ENCODE results near the gene NCKAP5.

NCKAP5 gene

DNA sequence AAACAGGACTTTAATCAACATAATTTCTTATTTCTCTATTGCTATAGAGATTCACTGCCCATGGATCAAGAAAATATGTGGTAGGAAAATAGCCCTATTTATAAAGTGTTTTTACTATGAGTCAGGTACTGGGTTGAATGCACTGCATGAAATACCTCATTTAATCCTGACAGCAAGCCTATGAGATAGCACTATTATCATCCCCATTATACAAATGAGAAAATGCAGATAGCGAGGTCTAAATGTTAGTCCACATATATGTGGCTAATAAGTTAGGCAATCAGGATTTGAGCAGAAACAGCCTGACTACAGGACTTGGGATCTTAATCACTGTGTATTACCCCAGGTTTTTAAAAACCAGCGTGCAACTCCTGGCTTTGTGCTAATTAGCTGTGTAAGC lies 889.8 kb downstream of the NCKAP5 start:
- DNase-seq (ENCODE audit: extremely low spot score, insufficient read length, low read depth): no peak
- no peak for FAIRE-seq

DNA sequence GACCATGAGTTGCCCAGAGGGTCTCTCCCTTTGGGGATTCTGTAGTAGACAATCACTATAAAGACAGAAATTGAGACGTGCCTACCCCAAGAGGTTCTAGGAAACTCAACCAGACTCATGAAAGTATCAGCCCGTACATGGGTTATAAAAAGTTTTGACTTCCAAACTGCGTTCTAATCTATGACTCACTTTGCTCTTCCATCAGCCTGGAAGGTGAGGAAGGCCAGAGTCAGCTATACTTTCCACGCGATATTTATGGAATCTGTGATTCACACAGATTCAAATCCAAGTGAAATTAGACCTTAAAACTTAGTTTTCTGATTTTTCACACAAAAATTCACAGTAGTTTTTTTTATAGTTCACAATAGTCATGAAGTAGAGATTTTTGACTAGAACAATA lies 890.6 kb downstream of the NCKAP5 start:
- no peak for FAIRE-seq
- DNase-seq (ENCODE audit: extremely low spot score, insufficient read length, low read depth): no peak

DNA sequence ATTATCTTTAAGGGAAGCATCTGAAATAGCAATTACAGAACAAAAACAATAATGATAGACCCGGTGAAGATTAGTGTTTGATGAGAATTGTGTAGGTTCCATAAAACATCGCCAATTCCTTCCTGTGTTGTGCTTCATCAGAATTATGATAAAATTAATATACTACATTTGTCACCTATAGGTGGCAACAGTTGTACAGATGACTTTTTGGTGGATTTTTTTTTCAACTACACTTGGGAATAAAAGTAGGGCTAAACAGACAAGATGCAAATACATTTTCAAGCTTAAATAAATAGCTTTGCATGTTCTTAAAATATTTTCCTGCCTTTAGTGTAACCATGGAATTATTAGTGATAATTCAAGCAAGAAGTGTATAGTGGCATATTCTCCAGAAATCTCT lies 891.3 kb downstream of the NCKAP5 start:
- no peak for FAIRE-seq
- no peak for DNase-seq (ENCODE audit: extremely low spot score, insufficient read length, low read depth)

DNA sequence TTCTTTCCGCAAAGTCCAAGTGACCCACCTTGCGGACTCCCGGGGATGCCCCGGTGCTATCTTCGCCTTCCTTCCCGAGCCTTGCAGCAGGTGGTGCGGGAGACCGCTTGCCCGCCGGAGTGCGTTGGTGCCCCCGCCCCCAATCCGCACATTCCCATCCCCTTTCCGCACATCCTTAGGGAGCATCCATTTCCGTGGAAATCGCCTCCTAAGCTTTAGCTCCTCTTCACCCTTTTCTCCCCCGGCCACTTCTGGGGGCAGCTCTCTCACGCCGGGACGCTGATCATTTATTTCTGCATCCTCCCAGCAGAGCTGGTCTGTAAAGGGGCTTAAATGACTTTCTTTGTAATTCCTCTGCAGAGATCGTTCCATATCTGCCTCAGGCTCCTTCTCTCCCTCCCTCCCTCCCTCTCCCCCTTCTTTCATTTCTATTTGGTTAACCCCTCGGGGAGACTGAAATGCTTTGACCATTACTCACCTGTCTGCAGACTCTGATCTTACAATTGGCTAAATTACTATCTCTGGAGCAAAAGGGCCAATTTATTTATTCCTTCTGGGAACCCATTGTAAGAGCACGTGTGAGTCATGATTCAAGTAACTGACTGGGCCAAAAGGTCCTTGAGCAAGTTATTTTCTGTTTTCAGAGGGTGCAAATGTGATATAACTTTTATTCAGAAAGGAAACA lies 897.0 kb downstream of the NCKAP5 start:
- DNase-seq (ENCODE audit: extremely low spot score, insufficient read length, low read depth) (no peak), FAIRE-seq (no peak)

DNA sequence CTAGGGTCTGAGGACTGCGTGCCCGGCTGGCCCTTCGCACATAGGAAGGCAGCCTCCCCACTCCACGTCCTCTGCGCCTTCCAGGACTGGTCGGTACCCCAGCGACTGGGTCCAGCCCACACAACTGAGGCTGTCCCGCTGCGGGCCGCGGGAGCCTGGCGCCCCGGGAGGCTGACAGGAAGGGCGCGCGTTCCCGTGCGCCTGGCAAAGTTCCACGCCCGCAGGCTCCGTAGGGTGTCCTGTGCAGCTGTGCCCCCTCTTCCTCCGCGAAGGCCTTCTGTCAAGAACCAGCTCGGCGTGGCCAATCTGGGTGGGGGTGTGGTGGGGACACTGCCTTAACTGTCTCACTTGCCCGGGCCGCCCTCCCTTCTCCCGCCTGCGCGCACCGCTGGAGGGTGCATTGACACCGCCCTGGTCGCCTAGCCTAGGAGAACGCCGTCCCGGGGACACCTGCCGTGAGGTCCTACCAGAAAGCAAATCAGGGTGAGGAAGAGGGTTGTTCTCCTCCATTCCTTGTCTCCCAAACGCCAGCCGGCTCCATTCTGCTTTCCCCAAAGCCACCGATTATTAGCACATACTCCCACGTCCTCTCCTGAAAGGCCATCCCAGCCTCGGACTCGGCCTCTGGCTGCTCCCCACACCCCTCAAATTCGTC lies 897.6 kb downstream of the NCKAP5 start:
- no peak for DNase-seq (ENCODE audit: extremely low spot score, insufficient read length, low read depth)

DNA sequence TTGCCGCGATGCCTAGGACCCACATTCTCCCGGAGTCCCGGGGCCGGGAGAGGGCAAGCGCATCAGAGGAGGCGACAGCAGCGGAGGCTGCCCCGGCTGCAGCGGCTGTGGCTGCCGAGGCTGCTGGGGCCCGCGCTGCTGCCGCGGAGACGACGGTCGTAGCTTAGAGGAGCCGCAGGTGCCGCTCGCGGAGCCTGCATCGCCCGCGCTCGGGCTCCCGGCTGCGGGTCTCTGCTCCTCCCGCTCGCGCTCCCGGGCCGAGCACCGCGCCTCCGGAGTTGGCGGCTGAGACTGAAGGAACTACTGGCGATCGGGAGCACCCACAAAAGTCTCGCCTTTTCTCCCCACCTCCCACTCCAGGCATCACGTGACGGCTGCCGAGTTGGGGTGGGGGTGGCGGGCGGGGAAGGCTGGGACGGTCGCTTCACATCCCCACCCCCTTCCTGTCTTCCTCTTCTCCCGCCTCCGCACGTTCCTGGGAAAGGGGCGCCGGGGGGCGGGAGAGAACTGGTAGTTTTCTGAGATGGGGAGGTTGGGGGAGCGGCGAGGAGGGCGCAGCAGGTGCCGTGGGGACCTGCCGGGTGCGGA lies 898.3 kb downstream of the NCKAP5 start, which contains the start of gene LYPD1:
LYPD1 (minus strand) TSS at position 298 of the 588 bp plus-strand sequence; CDS start at position 25, 273 bp downstream.
- FAIRE-seq (no peak), DNase-seq (ENCODE audit: extremely low spot score, insufficient read length, low read depth) (no peak)

More for the DNA sequence above, 897.6 kb downstream of the NCKAP5 start:
- no peak for FAIRE-seq

DNA sequence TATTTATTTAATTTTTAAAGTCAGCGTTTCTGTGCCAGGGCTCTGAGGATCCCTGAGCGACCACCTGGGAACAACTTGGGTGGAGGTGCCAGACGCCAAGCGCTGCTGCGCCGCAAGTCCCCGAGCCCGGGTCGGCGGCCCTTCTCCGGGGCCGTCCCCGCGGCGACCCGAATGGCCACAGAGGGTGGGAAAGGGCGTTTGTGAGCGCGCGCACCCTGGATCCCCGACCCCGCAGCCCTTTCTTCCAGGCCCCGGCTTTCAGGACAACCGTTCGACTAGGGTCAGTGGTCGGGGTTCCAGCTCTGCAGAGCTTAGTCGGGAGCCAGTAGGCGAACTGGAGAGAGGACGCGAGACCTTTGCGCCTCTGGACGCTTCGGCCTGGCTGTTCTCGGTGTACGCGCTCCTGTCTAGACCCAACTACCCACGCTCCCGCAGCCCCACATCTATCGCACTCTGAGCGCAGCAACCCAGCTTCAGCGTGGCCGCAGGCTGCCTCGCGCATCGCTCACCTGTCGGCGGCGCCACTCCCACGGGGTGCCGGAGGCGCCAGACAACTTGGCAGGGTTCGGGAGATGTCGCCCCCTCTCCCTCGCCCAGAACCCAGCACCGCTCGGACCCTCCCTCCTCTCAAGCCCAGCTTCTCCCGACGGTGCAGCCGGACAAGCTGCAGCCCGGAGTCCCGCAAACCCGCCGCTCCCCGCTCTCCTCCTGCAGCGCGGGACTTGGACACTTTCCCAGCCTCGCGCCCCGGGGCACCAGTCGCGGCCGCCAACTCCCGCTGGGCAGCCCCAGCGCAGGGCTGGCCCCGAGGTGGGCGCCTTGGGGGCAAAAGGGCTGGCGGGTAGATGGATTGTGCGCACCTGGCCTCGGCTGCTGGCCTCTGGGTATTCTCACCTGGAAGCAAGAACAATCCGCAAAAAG lies 899.0 kb downstream of the NCKAP5 start:
- FAIRE-seq (no peak), DNase-seq (ENCODE audit: extremely low spot score, insufficient read length, low read depth) (no peak)

DNA sequence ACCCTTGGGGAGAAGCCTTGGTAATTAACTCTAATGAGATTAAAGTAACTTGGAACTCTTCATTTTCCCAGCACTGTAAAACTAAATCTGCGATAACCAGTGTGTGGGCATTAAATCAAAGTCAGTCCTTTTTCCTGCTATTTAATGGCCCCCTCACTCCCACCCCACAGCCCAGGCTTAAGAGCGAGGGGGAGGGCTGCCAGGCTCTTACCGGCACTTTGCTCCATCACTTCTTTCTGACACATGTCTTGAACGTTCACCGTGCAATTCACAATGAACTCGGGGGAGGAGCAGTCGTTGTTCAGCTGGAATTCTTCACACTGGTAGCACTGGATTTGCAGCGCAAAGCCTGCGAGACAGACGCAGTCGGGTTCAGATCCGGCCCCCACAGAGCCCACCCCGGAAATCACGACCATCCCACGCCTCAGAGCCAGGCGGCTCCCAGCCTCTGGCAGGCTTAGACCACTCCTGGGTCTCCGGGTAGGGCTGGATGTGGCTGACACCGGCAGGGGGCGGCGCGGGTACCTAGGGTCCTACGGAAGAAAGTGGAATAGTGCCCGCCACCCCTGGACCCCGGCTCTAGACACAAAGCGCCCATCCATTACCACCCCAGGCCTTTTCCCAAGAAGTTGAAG lies 900.0 kb downstream of the NCKAP5 start:
- FAIRE-seq (no peak), DNase-seq (ENCODE audit: extremely low spot score, insufficient read length, low read depth) (no peak)

DNA sequence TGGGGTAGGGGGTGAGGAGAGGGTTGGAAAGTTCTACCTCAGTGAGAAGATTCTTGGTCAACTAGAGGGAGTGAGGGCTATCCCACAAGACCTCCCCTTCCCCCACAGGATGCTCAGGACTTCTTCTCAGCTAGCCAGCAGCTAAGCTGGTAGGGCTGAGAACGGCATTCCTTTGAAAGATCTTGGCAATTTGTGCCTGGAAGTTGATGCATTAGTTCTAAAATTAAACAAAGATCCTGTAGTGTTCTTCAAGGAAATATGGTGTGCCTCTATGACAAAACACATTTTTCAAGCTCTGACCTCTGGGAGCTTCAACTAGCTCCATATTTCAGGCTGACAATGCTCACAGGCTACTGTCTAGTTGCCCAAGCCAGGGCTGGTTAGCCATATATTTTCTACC lies 900.6 kb downstream of the NCKAP5 start:
- no peak for DNase-seq (ENCODE audit: extremely low spot score, insufficient read length, low read depth)
- no peak for FAIRE-seq

DNA sequence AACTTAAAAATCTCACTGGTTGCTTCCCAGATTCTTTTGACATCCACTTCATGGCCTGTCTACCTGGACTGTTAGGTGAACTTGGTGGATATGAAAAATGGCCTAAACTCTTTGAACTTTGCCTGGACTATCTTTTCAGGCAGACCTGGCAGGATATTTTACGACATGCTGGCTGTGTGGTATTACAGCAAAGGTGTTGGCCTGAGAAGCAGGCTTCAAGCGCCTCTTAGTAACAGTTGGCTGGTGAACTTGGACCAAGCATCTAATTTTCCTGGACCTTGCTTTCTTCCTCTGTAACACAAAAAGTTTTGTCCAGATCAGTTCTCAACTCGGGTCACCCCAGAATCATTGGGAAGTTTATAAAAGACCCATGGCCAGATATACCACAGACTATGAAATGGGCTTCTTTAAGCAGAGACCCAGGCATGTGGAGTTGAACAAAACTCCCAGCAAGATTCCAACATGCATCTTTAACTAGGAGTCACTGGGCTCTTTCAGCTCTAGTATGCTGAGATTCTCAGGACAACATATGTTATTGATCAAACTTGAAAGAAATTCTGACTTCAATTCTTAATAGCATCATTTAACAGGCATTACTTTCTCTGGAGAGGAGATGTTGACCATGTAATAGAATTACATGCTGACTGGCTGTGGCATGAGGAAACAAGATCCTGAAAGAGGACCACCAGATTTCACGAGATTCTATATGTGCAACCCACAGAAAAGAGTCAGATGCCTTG lies 902.7 kb downstream of the NCKAP5 start:
- FAIRE-seq (no peak), DNase-seq (ENCODE audit: extremely low spot score, insufficient read length, low read depth) (no peak)

DNA sequence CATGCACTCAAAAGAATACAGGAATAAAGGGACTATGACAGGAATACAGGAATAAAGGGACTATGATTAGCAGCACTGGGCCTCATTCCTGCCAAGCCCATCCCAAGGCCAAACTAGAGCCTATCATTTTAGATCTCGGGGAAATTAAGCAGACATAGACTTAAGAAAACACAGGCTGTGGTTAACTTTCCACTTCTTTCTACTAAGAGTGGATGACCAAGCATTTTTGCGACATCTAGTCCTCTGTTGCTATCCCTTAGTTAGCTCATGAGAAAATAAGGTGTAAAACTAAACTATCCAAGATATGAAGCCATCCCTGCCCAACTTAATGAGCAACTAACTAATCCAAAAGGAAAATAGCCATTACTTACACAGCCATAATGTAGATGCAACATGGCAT lies 904.2 kb downstream of the NCKAP5 start:
- no peak for FAIRE-seq
- no peak for DNase-seq (ENCODE audit: extremely low spot score, insufficient read length, low read depth)

DNA sequence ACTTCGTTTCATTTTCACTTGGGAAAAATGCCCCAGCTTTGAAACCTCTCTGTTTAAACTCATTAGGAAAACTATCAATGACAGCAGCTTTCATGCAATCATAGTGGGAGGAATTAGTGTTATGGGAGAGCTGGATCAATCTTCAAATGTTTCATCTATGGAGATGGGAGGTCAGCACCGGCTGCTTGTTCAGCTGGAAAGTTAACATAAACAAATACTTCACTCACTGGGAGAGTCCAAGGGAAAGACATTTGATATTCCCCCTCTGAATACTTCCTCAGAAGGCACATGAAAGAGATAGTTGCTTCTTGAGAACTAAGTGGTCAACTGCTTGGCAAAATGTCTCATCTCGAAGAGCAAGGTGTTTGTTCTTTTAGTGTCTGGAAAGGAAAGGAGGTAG lies 905.5 kb downstream of the NCKAP5 start:
- no peak for DNase-seq (ENCODE audit: extremely low spot score, insufficient read length, low read depth)
- no peak for FAIRE-seq

DNA sequence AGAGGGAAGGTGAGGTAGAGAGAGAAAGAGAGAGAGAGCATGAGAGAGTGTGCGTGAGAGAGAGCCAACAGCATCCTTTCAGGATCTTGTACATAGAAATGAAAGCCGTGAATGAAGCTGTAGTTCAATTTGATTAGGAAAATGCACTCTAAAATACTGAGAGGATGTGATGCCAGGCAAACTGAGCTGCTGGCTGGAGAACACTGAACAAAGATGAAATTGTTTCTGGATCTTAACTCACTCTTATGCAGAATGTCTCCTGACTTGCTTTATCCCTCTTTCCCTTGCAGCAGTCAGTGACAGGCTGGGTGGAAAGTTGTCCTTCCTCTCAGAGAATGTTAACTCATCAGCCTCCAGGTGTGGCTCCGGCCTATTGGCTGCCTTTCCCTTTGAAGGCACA lies 908.9 kb downstream of the NCKAP5 start:
- DNase-seq (ENCODE audit: extremely low spot score, insufficient read length, low read depth): no peak
- no peak for FAIRE-seq

DNA sequence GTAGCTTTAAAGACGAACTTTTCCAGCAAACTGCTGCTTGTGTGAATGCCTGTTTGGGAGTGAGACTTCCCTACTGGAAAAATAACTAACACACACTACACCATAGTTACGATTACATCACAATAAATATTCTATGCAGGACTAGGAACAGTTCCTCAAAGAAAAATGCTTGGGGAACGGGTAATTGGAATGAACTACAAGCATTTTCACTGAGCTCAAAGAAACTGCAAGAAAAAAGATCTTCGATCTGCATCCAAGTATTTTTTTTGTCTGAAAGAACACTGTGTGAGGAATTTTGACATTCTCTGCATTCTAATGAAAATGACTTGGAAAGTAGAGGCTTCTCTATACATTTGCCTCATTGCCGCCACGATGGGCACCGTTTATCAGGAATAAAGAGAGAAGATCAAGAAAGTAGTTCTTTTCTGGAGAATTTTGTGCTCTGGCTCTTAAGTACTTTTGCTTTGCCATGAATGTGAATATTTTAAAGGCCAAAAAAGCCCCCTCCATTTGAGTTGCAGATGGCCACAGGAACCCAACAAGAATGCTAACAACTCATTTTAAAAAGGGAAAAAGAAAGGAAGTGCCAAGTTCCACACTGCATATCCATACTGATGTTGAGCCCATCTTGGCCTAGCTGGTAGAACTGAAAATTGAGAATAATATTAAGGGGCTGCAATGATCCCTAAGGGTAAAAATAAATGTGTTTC lies 911.8 kb downstream of the NCKAP5 start:
- FAIRE-seq (no peak), DNase-seq (ENCODE audit: extremely low spot score, insufficient read length, low read depth) (no peak)

DNA sequence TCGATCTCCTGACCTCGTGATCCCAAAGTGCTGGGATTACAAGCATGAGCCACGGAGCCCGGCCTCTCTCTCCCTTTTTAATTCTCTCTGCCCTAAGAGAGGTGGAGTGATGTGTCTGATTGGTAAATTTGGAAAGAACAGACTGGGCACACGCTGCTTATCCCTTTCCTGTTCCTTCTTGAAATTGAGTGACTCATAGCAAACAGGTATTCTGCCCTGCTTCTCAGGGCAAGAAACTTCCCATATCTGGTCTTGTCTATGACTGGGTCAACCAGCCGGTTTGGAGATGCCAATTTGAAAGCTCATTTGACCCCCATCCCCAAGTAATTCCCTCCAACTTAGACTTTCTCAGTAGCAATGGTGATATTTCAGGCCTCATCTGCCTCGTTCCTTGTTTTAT lies 913.3 kb downstream of the NCKAP5 start:
- no peak for FAIRE-seq
- DNase-seq (ENCODE audit: extremely low spot score, insufficient read length, low read depth): no peak

DNA sequence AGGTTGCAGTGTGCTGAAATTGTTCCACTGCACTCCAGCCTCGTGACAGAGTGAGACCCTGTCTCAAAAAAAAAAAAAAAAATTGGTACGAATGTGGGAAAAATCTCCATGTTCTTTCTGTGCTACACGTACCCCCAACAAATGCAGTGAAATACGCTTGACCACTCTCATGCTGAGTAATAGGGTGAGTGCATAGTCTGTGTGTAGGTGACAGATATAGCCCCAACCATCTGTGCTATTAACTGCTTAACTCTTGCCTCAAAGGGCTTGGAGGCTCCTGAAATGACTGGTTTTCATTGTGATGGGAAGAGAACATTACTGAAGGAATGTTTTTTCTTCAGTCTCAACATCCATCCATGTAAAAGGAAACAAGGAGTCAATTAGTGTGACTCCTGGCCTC lies 913.9 kb downstream of the NCKAP5 start:
- no peak for FAIRE-seq

DNA sequence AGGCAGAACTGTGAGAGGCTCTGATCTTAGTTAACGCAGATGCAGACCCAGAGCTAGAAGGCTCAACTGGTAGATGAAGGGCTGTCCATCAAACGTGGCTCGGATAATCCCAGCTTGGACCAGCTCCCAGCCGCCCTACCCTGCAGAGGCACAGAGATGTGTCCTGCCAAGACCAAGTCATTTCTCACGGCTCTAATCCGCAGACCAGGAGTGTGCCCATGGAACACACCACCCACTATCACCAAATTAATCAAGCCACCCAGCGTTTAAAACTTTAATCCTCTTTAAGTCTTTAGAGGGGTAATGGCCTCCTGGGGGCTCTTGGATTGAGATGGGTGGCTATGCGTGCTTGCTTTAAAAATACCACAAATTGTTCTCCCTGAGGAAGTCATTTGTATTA lies 915.8 kb downstream of the NCKAP5 start:
- no peak for FAIRE-seq
- no peak for DNase-seq (ENCODE audit: extremely low spot score, insufficient read length, low read depth)

More for the DNA sequence above, 913.9 kb downstream of the NCKAP5 start:
- no peak for DNase-seq (ENCODE audit: extremely low spot score, insufficient read length, low read depth)

DNA sequence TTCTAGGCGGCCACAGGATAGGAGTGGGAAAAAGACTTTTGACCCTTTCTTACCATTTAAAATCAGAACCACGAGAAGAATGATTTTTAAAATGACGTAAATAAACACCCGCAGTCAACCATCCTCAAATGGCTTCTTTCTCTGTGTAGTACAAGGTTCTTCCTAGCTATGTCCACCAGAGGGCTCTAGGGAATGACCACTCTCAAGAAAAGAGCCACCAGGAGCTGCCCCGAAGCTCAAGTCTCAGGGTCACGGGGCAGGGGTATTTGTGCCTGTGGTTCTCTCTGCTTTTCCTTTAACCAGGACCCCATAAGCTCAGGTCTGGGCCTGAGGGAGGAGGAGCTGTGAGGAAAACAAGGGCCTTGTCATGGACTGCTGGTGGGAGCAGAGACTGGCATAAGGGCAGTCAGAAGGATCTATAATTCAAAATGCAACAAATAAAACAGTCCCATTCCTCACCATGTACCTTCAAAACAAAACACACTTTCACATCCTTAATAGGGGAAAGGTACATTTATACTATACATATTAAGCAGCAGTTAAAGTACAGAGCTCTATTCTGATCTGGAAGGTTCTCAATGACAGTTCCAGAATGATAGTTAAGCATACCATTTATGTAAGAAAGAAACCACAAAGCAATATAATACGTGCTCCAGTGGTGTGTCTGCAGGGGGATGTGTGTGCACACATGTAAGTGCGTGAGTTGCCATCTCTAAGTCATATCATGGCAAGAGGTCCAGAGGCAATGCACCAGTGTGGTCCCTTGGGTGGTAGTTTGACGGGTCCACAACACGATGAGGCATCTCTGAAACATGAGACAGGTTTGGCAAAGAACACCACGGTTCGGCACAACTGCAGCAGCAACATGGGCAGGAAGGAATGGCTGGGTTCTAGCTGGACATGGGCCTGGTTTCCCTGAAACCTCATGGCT lies 916.9 kb downstream of the NCKAP5 start:
- no peak for FAIRE-seq
- no peak for DNase-seq (ENCODE audit: extremely low spot score, insufficient read length, low read depth)
